ENCODE results near the gene KAZN. TPM values are rescaled to one million over a fixed set of nuclear protein-coding genes. Genes with fewer than 3 reads are reported as not detected.

The KAZN gene
- polyA plus RNA-seq, 5 donors = 26.2 to 34.7 (median 29.0) TPM

DNA sequence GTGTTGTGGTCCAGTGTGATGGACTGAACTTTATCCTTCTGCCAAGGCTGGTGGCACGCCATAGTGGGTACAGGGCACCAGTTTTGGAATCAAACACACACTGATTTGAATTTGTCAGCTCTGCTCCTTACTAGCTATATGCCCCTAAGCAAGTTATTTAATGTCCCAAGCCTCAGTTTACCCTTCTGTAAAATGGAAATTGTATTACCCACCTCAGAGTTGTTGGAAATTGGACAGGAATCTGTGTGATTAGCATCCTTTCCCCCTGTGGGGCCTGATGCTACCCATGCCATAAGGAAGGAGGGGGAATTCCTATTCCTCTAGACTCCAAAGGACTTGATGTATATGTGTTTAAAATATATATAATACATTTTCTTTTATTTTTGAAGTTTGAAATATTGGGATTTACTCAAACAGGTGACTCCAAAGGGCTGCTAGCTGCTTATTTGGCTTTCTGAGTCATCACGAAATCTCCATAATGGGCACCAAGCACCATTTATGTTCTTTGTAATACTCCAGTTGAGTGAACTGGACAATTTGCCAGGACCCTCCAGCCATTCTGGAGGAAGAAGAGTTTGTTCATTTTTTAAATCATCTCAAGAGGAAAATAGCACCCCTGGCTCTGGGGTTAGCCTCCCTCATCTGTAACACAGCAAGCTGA, 330.5 kb downstream of the KAZN start:
- DNase-seq = no peak

DNA sequence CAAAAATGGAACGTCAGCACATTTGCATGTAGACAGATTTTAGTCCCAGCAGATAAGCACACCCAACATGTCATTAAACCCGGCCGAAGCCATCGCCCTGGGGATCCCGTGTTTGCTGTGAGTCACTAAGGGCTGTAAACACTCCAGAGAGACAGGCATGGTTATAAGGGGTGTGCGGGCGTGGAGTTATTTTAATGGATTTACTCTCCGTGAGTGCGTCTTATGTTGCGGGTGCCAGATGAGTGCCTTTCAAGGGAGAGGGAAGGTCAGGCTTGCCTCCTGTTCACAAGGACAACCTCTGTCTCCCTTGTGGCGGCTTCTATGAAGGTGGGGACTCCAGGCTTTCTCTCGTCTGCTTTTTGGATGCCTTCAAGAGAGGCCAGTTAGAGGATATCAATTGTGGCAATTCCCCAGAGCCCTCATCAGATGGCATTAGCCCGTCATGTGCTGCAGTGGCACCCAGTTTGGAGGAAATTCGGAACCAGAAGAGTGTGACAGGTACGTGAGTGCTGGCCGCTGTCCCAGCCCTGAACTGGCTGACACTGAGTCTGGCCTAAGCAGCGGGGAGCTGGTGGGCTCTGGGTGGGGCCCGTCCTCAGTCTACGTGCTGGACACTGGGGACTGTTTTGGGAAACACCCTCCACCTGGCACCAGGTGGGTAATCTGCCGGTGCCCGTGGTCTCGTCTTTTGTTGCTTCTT, 331.2 kb downstream of the KAZN start:
- DNase-seq = peak in 1 of 2 donors; percentile 57

GRCh38 chr1:14930247-14930965, 331.9 kb downstream of the KAZN start:
- DNase-seq = no peak

GRCh38 chr1:14932034-14932638, 333.7 kb downstream of the KAZN start:
- DNase-seq = no peak

GRCh38 chr1:14934867-14935266, 336.4 kb downstream of the KAZN start:
- DNase-seq = no peak

GRCh38 chr1:14936815-14937214, 338.3 kb downstream of the KAZN start:
- no peak for DNase-seq

- no peak for DNase-seq
These were observed 338.9 kb downstream of the KAZN start for GRCh38 chr1:14937288-14937949.

GRCh38 chr1:14939527-14940284, 341.2 kb downstream of the KAZN start:
- no peak for DNase-seq

DNA sequence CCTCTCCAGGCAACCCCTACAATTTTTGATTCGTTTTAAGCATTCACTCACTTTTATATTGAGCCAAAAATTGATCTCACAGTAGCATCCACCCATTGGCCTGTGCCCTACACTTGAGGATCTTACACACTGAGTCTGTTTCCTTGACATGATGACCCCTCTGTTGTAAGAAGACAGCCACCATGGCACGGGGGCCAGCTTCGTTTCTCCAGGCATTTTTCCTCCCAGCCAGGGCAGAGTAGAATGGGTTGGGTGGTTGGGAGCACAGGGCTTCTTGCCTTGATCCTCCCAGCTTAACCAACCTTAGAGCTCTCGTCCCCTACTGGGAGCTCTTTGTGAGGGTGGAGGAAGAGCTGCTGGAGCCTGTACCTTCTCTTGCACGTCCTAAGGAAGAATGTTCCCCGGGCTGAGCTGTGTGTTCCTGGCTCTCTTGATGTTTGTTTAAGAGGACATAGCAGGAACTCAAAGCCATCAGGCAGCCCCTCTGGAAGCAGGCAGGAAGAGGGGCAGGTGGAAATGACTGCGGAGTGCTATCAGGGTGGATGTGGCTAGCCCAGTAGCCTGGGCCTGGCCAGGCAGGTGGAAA, 341.9 kb downstream of the KAZN start:
- no peak for DNase-seq

GRCh38 chr1:14941864-14942263, 343.4 kb downstream of the KAZN start:
- DNase-seq = no peak

GRCh38 chr1:14944471-14944985, 346.0 kb downstream of the KAZN start:
- DNase-seq = peak in 1 of 2 donors; percentile 21

- DNase-seq = peak; percentile 89 to 90
These were observed 346.9 kb downstream of the KAZN start for GRCh38 chr1:14945132-14946010.

GRCh38 chr1:14946011-14946359, 347.5 kb downstream of the KAZN start:
- no peak for DNase-seq

- no peak for DNase-seq
These were observed 348.3 kb downstream of the KAZN start for GRCh38 chr1:14946684-14947238.

DNA sequence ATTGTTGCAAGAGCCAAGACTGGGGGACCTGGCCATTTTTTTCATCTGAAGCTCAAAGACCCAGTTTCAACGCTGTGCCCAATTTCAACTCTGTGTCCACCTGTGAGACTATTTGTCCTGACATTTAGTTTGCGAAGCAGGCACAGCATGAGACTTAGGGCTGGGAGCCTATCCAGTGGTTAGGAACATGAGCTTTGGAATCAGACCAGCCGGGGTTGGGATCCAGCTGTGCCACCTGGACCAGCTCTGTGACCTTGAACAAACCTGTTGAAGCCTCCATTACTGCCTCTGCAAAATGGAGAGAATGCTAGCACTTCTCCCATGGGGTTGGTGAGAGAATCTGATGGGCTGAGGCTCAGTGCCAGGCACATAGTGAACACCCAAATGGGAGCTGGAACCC, 348.9 kb downstream of the KAZN start:
- no peak for DNase-seq

DNA sequence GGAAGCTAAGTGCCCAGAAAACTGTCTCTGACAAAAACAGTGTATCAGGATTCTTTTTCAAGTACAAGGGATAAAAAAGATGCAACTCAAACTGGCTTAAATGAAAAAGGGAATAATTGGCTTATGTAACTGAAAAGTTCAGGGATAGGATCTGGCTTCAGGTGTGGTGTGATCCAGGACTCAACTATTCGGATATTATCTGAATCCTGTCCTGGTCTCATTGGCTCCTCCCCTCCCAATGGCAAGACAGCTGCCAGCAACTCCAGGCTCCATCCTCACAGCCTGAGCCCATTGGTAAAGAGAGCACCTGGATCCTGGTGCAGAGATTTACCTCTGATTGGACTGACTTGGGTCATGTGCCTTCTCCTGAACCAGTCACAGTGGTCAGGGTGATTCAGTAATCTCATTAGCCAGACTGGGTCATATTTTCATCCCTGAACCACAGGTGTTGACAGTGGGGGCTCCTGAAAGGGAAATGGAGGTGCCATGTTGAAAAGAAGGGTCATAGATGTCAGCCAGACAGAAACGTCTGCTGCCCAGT, 349.7 kb downstream of the KAZN start:
- DNase-seq = no peak

GRCh38 chr1:14949270-14949835, 350.9 kb downstream of the KAZN start:
- DNase-seq = no peak

Measured in right lung (tissue), 5 donors.